DMS79 treated with DMSO at 0.1 percent for 48 hours (cell line): ENCODE data around the gene MACROH2A1.

Source experiments
- DNase-seq: peaks from one replicate; lab custom pipeline; 2025; lab: John Stamatoyannopoulos, UW

MACROH2A1 gene

GRCh38 chr5:135355169-135355568 lies 43.9 kb downstream of the MACROH2A1 start:
- no peak for DNase-seq

DNA sequence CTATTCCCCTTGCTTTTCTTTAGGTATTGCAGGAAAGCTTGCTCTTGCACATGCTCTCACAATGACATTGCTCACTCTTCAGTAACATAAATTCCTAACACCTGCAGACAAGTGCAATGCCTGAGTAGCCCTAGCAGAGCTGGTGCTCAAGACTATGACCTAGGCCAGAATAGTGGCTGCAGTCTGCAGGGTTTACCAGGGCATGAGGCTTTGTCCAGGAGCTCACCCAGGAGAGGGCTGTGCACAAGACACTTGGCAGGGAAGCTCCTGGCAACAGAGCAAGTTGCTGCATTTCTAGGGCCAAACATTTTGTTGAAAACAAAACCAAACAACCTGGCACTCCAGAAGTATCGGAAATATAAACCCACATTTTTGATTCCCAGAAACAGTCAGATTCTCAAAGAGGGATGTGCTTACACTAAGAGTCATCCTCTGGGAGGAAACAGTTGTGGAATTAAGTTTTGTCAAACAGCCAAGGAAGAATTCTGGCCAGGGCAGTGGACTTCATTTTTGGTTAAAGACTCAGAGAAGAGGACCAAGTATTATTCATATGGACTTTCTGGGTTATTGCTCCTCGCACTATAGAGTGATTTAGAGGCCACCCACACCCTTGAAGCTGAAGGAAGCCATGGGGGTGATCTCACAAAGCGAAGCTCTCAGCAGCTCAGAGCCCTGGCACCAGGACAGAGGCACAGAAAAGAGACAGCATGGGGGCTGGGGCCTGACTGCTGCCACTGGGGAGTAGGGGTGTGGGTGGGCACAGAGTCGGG lies 44.9 kb downstream of the MACROH2A1 start:
- DNase-seq: no peak

GRCh38 chr5:135350536-135350935 lies 48.5 kb downstream of the MACROH2A1 start:
- DNase-seq: no peak

DNA sequence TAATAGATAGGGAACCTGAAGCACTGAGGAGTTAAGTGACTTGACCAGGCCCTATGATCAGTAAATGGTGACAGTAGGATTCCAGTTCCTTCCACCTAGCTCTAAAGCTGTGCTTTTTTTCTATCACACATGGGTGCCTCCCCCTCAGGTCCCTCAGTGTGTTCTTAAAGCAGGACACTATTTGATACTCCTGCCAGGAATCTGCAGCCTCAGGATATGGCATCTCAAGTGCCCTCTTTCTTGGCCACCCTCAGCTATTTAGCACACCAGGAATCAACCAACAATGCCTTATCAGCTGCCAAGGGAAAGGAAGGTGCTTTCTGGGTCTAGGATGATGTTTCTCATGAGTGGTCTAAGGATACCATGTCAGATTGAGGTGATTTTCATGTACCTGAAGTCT lies 49.1 kb downstream of the MACROH2A1 start:
- no peak for DNase-seq

GRCh38 chr5:135349451-135349850 lies 49.6 kb downstream of the MACROH2A1 start:
- no peak for DNase-seq

DNA sequence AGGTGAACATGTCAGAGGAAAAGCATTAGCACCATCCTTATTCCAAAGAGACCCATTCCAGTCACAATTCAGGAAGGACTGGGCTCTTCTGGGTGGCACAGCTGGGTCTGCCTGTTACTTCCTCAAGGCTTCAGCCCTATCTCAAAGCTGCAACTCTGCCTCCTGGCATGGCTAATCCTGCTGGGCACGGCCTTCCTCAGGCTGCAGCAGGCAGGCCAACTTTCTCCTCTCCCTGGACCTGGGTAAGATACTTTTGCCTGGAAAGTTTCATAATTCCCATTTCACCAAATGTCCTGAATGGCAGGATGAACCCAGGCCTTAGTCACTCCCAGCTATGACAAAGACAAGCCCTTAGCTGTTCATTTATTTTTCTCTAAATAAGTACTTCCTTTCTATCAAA lies 50.1 kb downstream of the MACROH2A1 start:
- no peak for DNase-seq

DNA sequence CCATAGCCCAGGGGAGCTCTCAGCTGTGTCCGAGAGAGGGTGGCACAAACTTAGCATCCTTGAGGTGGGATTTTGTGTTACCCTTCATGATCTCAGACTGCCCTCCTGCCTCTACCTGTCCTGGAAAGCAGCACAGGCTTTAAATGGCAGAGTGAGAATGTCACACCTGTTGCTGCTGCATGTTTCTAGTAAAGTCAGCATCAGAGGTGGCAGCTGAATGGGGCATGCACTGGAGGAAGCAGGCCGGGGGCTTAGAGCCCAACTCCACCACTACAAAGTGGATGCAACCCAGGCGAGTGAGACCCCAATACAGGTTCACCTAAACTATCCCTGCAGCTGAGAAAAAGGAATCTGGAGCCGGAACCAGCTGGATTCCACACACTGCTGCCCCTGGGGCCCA lies 51.6 kb downstream of the MACROH2A1 start:
- no peak for DNase-seq

DNA sequence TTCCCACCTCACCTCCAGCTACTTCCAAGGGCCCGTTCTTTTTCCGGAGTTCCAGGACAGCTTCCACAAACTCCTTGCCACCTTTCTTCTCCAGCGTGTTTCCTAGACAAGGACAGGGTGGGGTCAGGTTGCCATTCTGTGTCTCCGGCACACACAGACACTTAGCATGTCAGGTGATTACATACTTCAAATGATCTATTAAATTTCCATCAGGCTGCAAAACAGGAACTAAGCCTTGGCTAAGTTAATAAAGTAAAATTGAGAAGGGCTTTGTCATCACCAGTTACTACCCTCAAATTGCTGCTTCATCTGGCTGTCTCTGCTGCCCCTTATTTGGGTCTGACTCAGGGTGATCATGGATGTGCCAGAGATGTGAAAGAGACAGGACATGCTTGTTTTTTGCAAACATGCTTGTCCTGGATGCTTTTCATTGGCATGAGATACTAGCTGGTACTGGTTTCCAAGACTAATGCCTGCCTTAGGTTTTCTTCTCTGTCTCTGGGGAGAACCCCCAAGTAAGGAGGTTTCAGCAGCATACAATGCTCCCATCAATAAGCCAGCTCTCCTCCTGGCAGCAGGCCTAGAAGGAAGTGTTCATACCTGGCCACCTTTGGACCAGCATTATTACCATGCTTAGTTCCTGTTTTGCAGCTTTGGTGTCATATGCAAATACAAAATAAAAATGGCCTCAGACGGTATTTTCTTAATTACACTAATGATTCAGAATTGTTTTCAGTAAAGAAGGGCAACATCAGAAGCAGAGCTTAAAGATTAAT lies 52.9 kb downstream of the MACROH2A1 start:
- no peak for DNase-seq

DNA sequence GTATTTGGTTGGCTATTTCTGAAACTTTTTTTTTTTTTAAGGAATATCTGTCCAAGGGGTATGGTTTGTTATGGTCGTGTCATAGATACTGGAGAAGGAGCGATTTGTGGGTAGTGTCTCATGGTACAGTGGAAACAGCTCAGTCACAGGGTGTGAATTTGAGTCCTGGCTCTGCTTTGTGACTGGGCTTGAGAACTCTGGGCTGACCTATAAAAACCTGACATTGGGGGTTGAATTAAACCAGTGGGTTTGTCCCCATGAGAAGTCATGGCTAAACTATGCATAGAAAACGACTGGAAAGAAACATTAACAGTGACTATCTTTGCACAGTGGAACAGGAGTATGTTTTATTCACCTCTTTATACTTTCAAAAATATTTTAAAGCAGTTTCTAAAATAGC lies 54.7 kb downstream of the MACROH2A1 start:
- no peak for DNase-seq

DNA sequence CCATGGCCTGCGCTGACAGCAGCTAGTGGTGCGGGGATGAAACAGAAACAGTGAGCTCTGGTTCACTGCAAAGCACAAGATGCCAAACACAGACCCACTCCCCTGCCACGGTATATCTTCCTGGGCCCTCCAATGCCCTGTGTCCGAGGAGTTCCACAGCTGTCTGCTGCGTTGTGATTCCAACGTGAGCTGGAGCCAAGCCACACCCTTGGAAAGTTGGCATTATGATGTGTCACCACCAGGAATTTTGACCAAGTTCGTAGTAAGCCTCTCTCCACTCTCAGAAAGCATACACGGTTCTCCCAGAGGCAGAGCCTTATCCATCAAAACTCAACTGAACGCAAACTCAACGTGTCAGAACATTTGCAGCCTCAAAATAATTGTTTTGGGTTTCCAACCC lies 55.6 kb downstream of the MACROH2A1 start:
- no peak for DNase-seq

DNA sequence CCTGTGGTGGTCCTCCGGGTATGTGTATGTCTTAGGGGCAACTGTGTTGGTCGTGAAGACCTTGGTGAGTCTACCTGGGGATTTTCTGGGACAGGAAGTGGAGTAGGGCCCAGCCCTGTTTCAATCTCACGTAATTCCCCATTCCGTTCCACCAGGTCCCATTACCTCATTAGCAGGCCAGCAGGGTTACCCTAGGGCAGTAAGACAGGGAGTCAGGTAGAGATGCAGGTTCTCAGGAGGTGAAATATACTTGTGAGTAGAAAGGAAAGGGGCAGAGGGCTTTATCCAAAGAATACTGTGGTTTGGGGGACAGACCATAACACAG lies 56.5 kb downstream of the MACROH2A1 start:
- DNase-seq: no peak

DNA sequence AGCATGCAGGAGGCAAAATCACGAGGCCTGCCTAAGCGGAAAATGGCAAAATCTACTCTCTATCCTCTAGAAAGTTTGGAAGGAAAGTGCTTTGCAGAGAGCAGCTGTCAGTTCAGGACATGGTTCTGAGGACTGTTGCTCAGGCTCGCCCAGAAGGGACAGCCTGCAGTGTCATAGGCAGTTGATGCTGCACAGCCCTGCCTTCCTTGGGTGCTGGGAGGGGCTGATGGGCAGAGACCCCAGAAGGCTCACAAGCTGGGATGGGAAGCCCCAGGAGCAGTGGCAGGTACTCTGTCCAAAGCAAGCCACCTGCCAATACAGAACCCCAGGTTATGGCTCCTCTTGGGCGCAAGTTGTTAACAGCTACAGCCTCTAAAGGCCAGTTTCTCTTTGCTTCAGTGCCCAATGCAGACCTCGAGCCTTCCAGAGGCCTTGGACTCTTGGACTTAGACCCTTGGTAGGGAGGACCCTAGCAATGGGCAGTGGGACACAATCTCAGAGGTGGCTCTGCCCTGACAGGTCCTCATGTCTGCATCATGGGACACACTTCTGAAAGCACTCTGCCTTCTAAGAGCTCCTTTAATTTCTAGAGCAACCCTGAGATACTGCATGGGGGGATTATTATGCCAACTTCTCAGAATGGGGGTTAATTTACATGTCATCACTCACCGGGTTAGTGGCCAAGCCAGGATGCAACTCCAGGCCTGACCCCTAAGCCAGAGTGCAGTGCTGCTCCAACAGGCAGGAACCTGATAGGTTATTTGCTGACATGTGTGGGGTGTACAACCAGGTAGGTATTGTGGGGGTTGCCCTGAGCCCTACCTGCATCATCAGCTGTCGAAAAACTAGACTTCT lies 57.1 kb downstream of the MACROH2A1 start:
- no peak for DNase-seq

DNA sequence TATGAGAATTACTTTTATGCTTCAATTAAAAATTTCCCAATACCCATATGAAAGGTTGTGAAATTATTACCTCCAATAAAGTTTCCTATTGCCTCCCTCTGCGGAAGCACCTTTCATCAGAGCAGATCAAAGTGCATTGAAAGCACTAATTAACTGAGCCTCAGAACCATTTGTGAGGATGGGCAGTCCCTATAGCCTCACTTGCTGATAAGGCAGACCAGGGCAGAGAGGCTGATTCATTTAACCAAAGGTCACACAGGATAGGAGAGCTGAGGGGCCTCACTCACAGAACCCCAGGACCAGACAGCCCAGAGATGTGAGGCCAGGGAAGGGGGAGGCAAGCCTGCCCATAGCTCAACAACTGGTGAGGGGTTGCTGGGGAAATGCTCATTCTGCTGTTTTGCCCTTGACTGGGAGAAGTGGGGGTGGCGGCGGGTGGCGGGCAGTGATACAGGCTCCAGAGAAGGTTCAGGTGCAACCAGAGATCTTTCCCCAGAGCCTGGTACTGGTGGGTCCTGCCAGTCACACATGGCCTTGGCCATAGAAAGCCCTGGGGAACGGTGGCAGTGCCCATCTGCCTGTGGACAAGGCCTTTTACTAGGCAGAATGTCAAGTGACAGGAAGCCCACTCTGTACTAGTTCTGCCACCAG lies 57.9 kb downstream of the MACROH2A1 start:
- DNase-seq: no peak

GRCh38 chr5:135340568-135340967 lies 58.5 kb downstream of the MACROH2A1 start:
- DNase-seq: no peak

DNA sequence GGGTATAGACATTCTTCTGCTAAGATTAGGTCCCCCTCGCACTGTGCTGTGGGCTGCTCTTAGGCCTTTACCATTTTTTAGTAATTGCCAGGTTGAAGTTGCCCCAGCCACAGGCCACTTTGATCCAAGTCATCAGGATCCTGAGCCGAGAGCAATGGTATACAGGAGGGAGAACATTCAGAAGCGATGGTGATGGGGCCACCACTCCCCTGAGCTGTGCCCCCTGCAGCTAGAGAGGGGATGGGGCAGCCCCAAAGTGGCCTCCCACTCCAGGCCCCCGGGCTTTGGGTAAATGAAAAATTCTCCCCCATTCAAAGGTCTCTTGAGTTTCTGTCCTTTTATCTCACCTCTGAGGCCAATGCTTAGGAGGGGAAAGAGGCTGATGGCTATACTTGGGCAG lies 59.4 kb downstream of the MACROH2A1 start:
- no peak for DNase-seq

DNA sequence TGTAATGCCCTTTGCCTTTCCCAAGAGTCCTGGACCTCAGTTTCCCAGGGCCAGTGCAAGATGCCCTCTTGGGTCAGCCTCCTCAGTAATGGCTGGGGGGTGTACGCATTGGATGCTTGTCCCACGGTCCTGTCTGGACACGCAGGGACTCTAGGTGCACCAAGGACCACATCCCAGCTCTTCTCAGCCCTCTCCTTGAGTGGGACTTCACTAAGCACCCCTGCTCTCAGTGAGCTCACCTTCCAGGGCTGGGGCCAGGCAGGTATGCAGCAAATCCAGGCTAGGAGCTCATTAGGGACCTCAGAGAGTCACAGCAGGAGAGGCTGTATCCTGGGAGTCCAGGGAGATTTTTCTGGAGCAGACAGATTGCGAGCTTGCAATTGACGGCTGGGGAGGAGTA lies 59.8 kb downstream of the MACROH2A1 start:
- no peak for DNase-seq

DNA sequence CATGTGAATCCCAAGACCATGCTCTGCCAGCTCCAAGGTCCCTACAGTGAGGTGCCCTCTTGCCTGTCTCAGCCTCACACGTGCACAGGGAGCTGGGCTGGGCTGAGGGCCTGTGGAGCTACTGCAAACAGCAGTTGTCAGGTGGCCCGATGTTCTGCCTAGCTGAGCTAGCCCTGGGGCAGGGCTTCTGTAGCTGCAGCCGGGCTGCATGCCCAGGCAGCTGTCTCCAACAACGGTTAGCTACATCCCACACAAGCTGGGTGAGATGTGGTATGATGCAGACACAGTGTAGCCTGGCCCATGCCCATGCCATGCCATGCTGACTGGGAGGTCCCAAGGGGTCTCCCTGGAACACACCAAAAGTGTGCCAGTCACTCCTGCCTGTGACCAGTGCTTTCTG lies 62.0 kb downstream of the MACROH2A1 start:
- no peak for DNase-seq

- DNase-seq: no peak
These were observed 63.8 kb downstream of the MACROH2A1 start for GRCh38 chr5:135335031-135335828.

DNA sequence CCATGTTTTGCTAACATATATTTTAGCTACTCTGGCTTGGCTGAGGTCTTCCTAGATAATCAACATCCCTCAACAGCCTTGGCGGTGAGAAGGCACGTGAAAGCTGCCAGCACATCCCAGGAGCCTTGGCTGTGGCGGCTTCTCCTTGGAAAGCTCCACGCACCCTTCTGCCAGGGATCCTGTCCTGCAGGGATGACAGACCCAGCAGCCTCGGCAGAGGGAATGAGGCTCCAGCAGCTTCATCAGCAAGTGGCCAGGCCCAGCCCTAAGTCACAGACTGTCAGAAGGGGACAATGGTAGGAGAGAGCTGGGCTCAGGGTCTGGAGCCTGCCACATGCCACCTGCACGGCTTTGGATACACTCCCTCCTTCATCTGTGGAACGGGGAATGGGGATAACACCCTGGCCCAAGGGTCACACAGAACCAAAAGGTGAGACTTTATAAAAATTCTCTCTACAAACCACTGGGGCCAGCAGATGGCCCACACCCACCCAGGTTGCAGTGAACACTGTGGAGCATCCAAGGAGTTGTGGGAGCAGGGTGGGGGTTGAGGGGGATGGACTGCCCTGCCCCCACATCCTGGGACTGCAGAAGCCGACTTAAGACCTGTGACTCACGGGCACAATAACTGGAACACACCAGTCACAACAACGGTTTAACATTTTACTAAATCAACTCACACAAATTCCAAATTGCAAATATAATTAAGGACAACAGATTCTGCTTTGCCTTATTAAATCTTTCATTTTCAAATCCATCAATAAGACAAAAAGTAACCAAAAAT lies 65.1 kb downstream of the MACROH2A1 start:
- no peak for DNase-seq

DNA sequence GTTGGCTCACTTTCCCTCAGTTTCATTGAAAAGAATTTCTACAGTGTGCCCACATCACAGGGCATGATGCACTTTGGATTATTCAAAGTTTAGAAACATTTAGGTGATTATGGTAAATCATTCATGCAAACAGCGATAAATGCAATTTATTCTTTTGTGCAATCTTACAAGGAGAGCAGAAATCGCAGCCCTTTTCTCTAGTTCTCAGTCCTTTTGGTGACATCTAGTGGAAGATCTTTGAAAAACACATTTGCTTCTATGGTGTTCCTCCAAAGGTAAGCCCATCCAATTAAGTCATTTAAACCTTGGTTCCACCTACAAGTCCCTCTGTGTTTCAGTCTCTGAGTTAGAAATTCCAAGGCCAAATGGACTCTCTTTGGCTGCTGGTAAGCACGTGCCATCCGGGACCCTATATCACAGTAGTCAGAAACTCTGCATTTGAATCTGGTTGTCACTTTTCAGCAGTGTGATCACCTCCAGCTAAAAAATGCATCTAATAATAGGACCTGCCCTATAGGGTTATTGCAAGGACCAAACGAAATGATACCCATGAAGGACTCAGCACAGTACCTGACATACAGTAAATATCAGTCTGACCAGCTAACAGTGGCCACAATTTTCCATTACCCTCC lies 66.4 kb downstream of the MACROH2A1 start:
- DNase-seq: peak; percentile 35
